HK-2 (cell line): ENCODE results near the gene EHF.
"Not testable (repeated sequence)": the region's sequence is repeated elsewhere in the genome, so short reads cannot be mapped to it uniquely, and the experiment has no call there.

Source experiments
- DNase-seq: peaks from one replicate; pipeline ENCODE4 v3.0.0-alpha.2; 2018; ENCODE audit not compliant: unreplicated experiment

Gene EHF

GRCh38 chr11:34620820-34621792, at the start of gene EHF:
TSS of gene EHF (plus strand) at chr11:34621093. CDS start at chr11:34642631, 21,538 bp downstream.
- DNase-seq, result no peak

GRCh38 chr11:34573537-34573936, 47.4 kb upstream of the EHF start:
- no peak for DNase-seq

- no peak for DNase-seq
Measured at GRCh38 chr11:34575261-34575660, 45.6 kb upstream of the EHF start.

DNA sequence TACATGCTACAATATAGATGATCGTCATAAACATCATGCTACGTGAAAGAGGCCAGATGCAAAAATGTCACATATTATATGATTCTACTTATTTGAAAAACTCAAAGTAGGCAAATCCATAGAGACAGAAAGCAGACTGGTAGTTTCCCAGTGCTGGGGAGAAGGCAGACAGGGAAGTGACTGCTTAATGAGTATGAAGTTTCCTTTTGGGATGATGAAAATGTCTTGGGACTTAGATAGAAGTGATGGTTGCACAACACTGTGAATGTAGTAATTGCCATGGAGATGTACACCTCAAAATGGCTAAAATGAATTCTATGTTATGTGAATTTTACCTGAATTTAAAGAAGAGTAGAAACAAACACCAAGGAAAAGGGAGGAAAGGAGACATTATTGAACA, 45.2 kb upstream of the EHF start:
- no peak for DNase-seq

DNA sequence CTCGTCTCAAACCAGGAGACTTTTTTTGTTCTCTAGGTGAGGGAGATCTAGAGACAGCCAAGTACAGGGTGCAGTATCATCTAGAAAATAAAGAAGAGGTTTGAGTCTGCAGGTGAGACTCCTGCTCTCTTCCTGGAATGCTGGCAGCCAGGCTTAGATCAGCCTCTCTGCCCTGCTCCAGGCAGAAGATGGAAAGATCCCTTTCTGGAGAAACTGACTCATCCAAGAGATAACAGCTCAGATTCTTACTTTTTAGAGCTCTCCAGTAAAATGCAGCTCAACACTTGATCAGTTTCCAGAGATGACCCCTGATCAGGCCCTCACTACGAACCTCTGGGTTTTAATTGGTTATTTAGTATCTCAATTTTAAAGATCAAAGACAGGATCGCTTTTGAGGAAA, 44.6 kb upstream of the EHF start:
- no peak for DNase-seq

DNA sequence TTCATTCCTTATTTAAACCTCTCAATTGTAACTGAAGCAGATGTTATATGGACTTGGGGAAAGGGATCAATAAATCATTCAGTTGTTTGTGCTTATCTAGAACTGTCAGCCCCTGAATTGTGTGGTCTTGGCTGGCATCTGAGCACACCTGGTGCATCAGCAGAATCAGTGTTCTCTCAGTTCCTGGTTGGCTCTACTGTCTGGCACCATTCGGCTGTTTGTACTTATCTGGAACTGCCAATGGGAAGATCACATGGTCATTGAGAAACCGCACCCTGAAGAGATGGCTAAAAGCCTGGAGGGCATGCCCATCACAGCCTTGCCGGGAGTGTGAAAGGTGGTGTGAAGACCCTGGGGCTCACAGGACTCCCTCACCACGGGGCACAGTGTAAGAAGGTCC, 37.1 kb upstream of the EHF start:
- DNase-seq, result no peak

- no peak for DNase-seq
Measured at GRCh38 chr11:34585304-34585734, 35.6 kb upstream of the EHF start.

DNA sequence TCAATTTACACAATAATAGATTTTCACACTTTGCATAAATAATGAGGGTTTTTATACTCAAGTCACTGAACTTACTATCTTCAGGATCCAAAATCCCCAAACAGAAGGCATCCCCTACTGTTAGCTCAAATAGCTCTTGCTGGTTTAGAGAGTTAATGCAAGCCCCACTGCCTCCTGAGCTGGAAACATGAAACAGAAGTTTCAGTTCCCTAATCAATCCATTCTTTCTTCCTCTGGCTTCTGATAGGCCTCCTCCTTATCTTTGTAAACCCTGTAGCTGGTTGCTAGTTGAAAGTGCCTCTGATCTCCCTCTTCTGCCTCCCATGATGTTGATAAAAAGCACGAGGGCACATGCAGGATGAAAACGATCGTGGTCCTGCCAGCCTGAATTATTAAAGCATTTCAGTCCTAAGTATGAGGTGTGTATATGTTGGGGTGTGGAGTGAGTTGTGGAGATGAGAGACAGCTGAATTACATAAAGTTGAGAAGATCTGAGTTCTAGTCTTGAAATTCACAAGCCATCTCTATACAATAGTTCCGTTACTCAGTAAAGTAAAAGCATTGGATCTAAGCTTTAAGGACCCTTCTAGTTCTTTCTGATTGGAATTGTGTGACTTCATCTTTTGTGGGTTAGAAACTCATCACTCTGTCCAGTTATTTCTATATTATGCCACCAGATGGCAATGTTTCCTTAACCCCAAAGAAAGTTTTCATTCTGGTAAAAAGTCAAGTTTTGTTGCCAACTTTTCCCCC, 35.0 kb upstream of the EHF start:
- DNase-seq, result no peak

GRCh38 chr11:34586488-34587281, 34.2 kb upstream of the EHF start:
- no peak for DNase-seq

GRCh38 chr11:34587282-34587677, 33.6 kb upstream of the EHF start:
- DNase-seq, result no peak

- no peak for DNase-seq
Measured at GRCh38 chr11:34588023-34588422, 32.9 kb upstream of the EHF start.

DNA sequence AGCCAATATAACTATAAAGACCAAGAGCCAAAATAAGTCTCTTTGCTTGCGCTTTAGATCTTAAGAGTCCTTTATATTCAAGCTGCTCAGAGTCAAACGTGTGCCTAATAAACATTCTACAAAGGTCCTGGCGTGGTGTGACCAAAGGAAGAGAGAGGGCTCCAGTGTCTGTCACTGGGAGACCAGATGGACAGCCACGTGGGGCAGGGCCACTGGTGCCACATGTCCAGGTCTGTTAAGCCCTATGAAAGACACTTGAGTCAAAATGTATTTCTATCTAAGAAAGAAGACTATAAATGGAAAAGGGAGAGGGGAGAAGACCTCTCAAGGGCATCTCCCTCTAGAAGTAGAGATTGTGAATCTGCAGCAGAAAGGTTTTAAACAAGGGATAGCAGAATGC, 32.2 kb upstream of the EHF start:
- DNase-seq, result no peak

DNA sequence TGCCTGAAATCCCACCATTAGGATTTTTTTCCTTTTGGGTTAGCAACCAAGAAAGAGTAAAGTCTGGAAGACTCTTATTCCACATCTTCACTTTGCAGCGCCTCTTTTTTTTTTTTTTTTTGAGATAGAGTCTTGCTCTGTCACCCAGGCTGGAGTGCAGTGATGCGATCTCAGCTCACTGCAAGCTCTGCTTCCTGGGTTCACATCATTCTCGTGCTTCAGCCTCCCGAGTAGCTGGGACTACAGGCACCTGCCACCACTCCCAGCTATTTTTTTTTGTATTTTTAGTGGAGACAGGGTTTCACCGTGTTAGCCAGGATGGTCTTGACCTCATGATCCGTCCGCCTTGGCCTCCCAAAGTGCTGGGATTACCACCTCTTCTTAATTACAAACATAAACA, 31.7 kb upstream of the EHF start:
- not testable (repeated sequence) for DNase-seq

GRCh38 chr11:34593085-34593484, 27.8 kb upstream of the EHF start:
- DNase-seq, result no peak

DNA sequence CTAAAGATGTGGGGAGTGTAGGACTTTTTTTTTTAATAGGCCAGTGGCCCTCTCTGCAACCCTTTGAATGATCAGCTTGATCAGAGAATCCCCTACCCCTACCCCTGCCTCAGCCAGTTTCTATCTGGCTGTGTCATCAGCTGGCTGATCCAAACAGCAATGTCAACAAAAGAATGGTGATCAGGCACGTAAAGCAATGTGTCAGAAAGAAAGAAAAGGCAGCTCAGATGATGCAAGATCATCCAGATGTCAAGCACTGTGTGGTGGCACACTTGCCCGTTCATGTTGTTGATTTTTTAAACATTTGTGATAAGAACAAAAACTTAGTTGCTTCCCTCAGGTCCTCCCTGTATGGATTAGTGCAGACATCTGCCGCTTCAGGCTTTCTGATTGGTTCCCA, 26.3 kb upstream of the EHF start:
- no peak for DNase-seq

- no peak for DNase-seq
Measured at GRCh38 chr11:34595391-34595790, 25.5 kb upstream of the EHF start.

- no peak for DNase-seq
Measured at GRCh38 chr11:34595960-34596644, 24.8 kb upstream of the EHF start.

DNA sequence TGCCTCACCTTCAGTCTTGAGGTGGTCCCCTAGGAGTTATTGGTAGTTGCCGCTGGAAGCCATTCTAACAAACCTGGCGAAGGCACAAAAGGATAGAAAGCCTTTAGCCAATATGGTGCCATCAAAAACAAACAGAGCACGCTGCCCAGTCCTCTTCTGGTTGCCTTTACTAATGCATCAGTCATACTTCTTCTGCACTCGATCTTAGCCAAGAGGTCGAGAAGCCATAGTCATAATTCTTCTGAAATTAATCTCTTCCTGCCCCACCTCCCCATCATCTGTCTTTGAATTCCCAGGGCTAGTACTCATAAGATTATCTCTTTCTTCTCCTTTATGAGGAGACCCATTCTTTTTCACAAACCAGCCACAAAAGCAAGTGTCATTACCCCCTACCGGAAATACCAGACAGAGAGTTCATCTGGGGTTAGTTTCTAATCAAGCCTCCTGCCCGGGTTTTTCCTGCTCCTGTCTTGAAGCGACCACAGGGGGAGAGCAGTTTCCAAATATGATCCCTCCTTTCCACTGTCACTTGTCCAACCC, 21.4 kb upstream of the EHF start:
- DNase-seq, result no peak

DNA sequence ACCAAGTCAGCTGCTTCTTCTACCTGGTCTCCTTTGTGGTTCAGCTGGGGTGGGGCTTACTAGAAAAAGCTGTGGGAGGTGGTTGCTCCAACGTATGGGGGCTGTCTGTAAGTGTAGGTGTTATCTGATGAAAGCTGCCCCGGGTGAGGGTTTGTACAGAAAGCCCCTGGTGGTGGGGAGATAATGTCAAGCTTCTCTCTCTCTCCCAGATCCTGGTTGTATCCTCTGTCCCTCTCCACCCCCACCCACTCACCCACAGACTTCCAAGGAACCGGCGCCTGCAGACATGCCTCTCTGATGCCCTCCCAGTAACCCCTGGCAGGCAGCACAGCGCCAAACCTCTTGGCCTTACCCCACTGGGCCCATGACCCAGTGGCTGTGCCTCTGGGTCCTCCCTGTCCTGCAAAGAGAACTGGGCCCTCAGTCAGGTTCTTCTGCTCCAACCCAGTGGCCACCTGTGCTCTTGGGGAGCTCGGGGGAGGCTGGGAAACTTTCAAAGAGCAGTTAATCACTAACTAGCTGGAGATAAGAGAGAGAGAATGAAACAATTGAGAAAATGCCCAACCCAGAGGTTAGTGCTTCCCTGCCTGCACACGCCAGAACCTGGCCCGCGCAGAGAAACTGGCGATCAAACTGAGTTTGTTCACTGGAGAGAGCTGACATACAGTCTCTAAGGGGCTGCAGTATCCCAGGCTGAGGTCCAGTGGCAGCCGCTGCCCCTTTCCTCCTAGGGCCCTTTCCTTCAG, 20.4 kb upstream of the EHF start:
- peak; percentile 8 for DNase-seq

DNA sequence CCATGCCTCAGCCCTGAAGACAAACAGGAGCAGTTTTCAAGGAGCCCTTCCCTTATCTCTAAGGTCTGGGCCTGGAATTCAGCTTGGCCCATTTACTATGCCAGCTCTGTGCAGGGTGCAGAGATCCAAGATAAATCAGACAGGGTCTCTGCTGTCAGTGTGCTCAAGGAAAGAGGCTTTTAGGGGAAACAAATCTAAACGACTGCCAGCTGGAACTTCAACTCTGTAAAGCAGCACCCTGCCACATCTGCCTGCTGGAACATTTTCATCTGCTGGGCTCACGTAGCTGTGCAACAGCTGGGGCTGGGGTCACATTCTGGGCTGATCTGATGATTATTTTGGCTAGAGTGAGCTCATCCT, 19.8 kb upstream of the EHF start:
- no peak for DNase-seq

DNA sequence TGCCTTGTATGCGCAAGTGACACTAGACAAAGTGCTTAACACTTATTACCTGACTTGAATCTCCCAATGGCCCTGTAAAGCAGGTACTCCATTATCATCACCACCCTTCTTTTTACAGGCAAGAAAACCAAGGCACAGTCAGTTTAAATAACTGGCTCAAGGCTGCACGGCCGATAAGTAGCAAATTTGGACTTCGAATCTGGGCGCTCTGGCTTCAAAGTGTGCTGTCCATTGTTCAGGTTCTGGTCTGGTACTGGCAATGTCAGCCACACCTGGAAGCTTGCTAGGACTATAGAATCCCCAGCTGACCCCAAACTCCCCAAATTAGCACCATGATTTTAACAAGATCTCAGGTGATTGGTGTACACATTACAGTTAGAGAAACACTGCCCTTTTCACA, 19.3 kb upstream of the EHF start:
- no peak for DNase-seq
